H1 (cell line): ENCODE data around the gene DPP10. TPM values are rescaled to one million over a fixed set of nuclear protein-coding genes. Genes with fewer than 3 reads are reported as not detected.

Experiments used
- CTCF ChIA-PET: fragments of 300-600 bp; sonication (Branson Sonifier 250); formaldehyde crosslinking; loops from one replicate; lab custom pipeline; 2021; ENCODE audit not compliant: partially characterized antibody; lab: Charles Lee
- POLR2A ChIA-PET: fragments of 300-600 bp; sonication (Branson Sonifier 250); formaldehyde crosslinking; loops from one replicate; lab custom pipeline; 2021; ENCODE audit warnings: inconsistent platforms; ENCODE audit not compliant: partially characterized antibody; lab: Charles Lee
- DNase-seq, 2 experiments: peaks; one replicate each; pipeline versions ENCODE4 v3.0.0 to v3.0.0-alpha.2; 2010 to 2022; ENCODE audit warnings: low spot score in 2 of 2, low read depth in 1 of 2, mixed read lengths in 1 of 2
- FAIRE-seq: peaks from 2 replicates; lab custom pipeline; 2011; peaks lifted over from hg19 to GRCh38; lab: Jason Lieb, UNC
- H2AFZ ChIP-seq: 2 replicates; pipeline ENCODE4 v1.8.1; 2012; ENCODE audit warnings: low read length, inconsistent platforms
- H2AK5ac ChIP-seq: 2 replicates; pipeline ENCODE4 v1.6.1; 2013; ENCODE audit warnings: low read depth, low read length
- H2BK120ac ChIP-seq: replicated peaks from 2 replicates; pipeline ENCODE3; 2013; ENCODE audit warnings: low read depth, low read length, inconsistent platforms
- H2BK12ac ChIP-seq: 2 replicates; pipeline ENCODE4 v1.6.1; 2013; ENCODE audit warnings: low read depth, low read length
- H2BK15ac ChIP-seq: 2 replicates; pipeline ENCODE4 v1.6.1; 2013; ENCODE audit warnings: low read length
- H2BK20ac ChIP-seq: 2 replicates; pipeline ENCODE4 v1.6.1; 2013; ENCODE audit warnings: low read length
- H2BK5ac ChIP-seq: 2 replicates; pipeline ENCODE4 v1.6.1; 2013; ENCODE audit warnings: low read depth, low read length
- H3K14ac ChIP-seq: 2 replicates; pipeline ENCODE4 v1.6.1; 2013; ENCODE audit warnings: inconsistent platforms; ENCODE audit not compliant: insufficient read length
- H3K18ac ChIP-seq: 2 replicates; pipeline ENCODE4 v1.6.1; 2013; ENCODE audit warnings: low read length; ENCODE audit errors: extremely low read depth
- H3K23ac ChIP-seq: 2 replicates; pipeline ENCODE4 v1.6.1; 2013; ENCODE audit warnings: inconsistent platforms; ENCODE audit not compliant: insufficient read length
- H3K23me2 ChIP-seq: 2 replicates; pipeline ENCODE4 v1.6.1; 2013; ENCODE audit warnings: low read depth, low read length
- H3K27ac ChIP-seq: 2 replicates; pipeline ENCODE4 v1.6.1; 2011; ENCODE audit warnings: low read depth, low read length, inconsistent platforms
- H3K27me3 ChIP-seq, 4 experiments: replicated peaks in 1 of 4; 1 replicate in 1 of 4; 2 replicates in 3 of 4; pipeline versions ENCODE4 v1.6.1 to v1.8.1; 2011 to 2013; ENCODE audit warnings: low read length in 3 of 4, mild to moderate bottlenecking in 3 of 4, inconsistent platforms in 2 of 4, mixed read lengths in 2 of 4, moderate library complexity in 1 of 4; ENCODE audit not compliant: control insufficient read depth in 3 of 4, insufficient read depth in 3 of 4; ENCODE audit errors: extremely low read depth in 1 of 4
- H3K36me3 ChIP-seq, 4 experiments: 2 replicates each; pipeline versions ENCODE4 v1.6.1 to v1.8.1; 2011 to 2013; ENCODE audit warnings: mild to moderate bottlenecking in 4 of 4, low read length in 3 of 4, moderate library complexity in 2 of 4, control low read depth in 1 of 4, inconsistent platforms in 1 of 4; ENCODE audit not compliant: insufficient read depth in 4 of 4, control insufficient read depth in 2 of 4
- H3K4ac ChIP-seq: replicated peaks from 2 replicates; pipeline ENCODE3; 2013; ENCODE audit warnings: low read length, low read depth, mixed read lengths, inconsistent platforms; ENCODE audit not compliant: insufficient read length
- H3K4me1 ChIP-seq, 4 experiments: replicated peaks in 1 of 4; 1 replicate in 1 of 4; 2 replicates in 3 of 4; pipeline versions ENCODE4 v1.6.1 to v1.8.1; 2011 to 2013; ENCODE audit warnings: low read length in 3 of 4, inconsistent platforms in 2 of 4, mixed read lengths in 1 of 4; ENCODE audit not compliant: insufficient read depth in 4 of 4, control insufficient read depth in 3 of 4
- H3K4me2 ChIP-seq, 2 experiments: 2 replicates each; pipeline versions ENCODE4 v1.6.1 to v1.8.1; 2011 to 2013; ENCODE audit warnings: low read depth in 2 of 2, low read length in 2 of 2, control low read depth in 1 of 2, inconsistent platforms in 1 of 2, mild to moderate bottlenecking in 1 of 2; ENCODE audit not compliant: insufficient read depth in 1 of 2
- H3K4me3 ChIP-seq, 4 experiments: fragments of 200-600, 300-600 bp in 1 of 4; sonication (generic), shearing (Covaris generic), sonication (Bioruptor Twin) in 1 of 4; 2 replicates each; pipeline versions ENCODE4 v1.5.1 to v1.8.1; 2011 to 2016; ENCODE audit warnings: low read length in 4 of 4, low read depth in 3 of 4, control low read depth in 2 of 4, inconsistent platforms in 2 of 4, mild to moderate bottlenecking in 2 of 4, mixed read lengths in 1 of 4, moderate library complexity in 1 of 4; ENCODE audit not compliant: insufficient read depth in 2 of 4; ENCODE audit errors: extremely low read depth in 1 of 4
- H3K56ac ChIP-seq: replicated peaks from 2 replicates; pipeline ENCODE3; 2013; ENCODE audit warnings: low read depth, mild to moderate bottlenecking, mixed read lengths, low read length, inconsistent platforms; ENCODE audit not compliant: insufficient read length
- H3K79me1 ChIP-seq: 2 replicates; pipeline ENCODE4 v1.6.1; 2013; ENCODE audit warnings: low read depth, low read length, control low read depth
- H3K79me2 ChIP-seq, 2 experiments: 2 replicates each; pipeline versions ENCODE4 v1.6.1 to v1.8.1; 2012 to 2013; ENCODE audit warnings: low read length in 2 of 2, mild to moderate bottlenecking in 2 of 2, inconsistent platforms in 1 of 2; ENCODE audit not compliant: insufficient read depth in 2 of 2, control insufficient read depth in 1 of 2
- H3K9ac ChIP-seq, 4 experiments: replicated peaks in 1 of 4; 1 replicate in 1 of 4; 2 replicates in 3 of 4; pipeline versions ENCODE4 v1.6.1 to v1.8.1; 2011 to 2013; ENCODE audit warnings: low read depth in 3 of 4, low read length in 3 of 4, control low read depth in 2 of 4, mild to moderate bottlenecking in 2 of 4, moderate library complexity in 2 of 4, inconsistent platforms in 1 of 4; ENCODE audit errors: extremely low read depth in 1 of 4
- H3K9me3 ChIP-seq, 2 experiments: 2 replicates each; pipeline versions ENCODE4 v1.6.1 to v1.8.1; 2012 to 2013; ENCODE audit warnings: mild to moderate bottlenecking in 2 of 2, moderate library complexity in 2 of 2, control low read depth in 1 of 2, inconsistent platforms in 1 of 2, low read depth in 1 of 2, low read length in 1 of 2, mixed read lengths in 1 of 2; ENCODE audit not compliant: insufficient read depth in 2 of 2
- H4K20me1 ChIP-seq, 2 experiments: replicated peaks in 1 of 2; 2 replicates each; pipeline versions ENCODE3 to v1.8.1; 2011 to 2013; ENCODE audit warnings: inconsistent platforms in 2 of 2, low read length in 2 of 2, mild to moderate bottlenecking in 1 of 2; ENCODE audit not compliant: insufficient read depth in 2 of 2, control insufficient read depth in 1 of 2
- H4K5ac ChIP-seq: 2 replicates; pipeline ENCODE4 v1.6.1; 2013; ENCODE audit warnings: low read length, low read depth, mixed read lengths, inconsistent platforms; ENCODE audit not compliant: insufficient read length
- H4K8ac ChIP-seq: 2 replicates; pipeline ENCODE4 v1.8.0; 2013; ENCODE audit warnings: mild to moderate bottlenecking, moderate library complexity, low read length, inconsistent platforms; ENCODE audit not compliant: insufficient read depth; ENCODE audit errors: extremely low read depth
- H4K91ac ChIP-seq: replicated peaks from 2 replicates; pipeline ENCODE3; 2013; ENCODE audit warnings: low read length, mixed read lengths, inconsistent platforms; ENCODE audit not compliant: insufficient read length
- BRCA1 ChIP-seq: IDR thresholded peaks from 2 replicates; pipeline ENCODE4 v1.6.1; 2012; ENCODE audit warnings: low read depth, low read length, improper control_type of control experiment
- CBX8 ChIP-seq: fragments of 300-800, 300-1000 bp; sonication (generic); IDR thresholded peaks from 2 replicates; pipeline ENCODE4 v1.7.1; 2016; ENCODE audit warnings: low read depth, low read length, borderline replicate concordance
- EP300 ChIP-seq, 2 experiments: IDR thresholded peaks; 1 replicate in 1 of 2; 2 replicates in 1 of 2; pipeline ENCODE4 v1.6.1; 2011 to 2012; ENCODE audit warnings: low read depth in 2 of 2, low read length in 2 of 2, mild to moderate bottlenecking in 2 of 2, borderline replicate concordance in 1 of 2, inconsistent platforms in 1 of 2, moderate library complexity in 1 of 2
- JUN ChIP-seq: IDR thresholded peaks from 2 replicates; pipeline ENCODE4 v1.6.1; 2011; ENCODE audit warnings: low read depth, mild to moderate bottlenecking, improper control_type of control experiment, low read length
- KDM5A ChIP-seq: fragments of 200-600 bp; IDR thresholded peaks from 2 replicates; pipeline ENCODE4 v1.7.1; 2012; ENCODE audit warnings: mild to moderate bottlenecking, low read length, inconsistent platforms, mixed read lengths
- SAP30 ChIP-seq: fragments of 300-600 bp; sonication (generic); IDR thresholded peaks from 2 replicates; pipeline ENCODE4 v1.7.1; 2012; ENCODE audit warnings: low read length, moderate library complexity, mild to moderate bottlenecking, inconsistent platforms; ENCODE audit not compliant: insufficient read depth, insufficient replicate concordance
- SIX5 ChIP-seq: IDR thresholded peaks from 2 replicates; pipeline ENCODE4 v1.6.1; 2011; ENCODE audit warnings: mild to moderate bottlenecking, low read depth, low read length
- SUZ12 ChIP-seq: fragments of 200-600 bp; sonication (generic); IDR thresholded peaks from 2 replicates; pipeline ENCODE4 v1.6.1; 2012; ENCODE audit warnings: mild to moderate bottlenecking, inconsistent platforms, low read length, moderate library complexity, mixed read lengths
- TBP ChIP-seq: IDR thresholded peaks from 2 replicates; pipeline ENCODE4 v1.6.1; 2011; ENCODE audit warnings: low read depth, low read length, improper control_type of control experiment
- WGBS, 2 experiments: shearing (Covaris generic) in 1 of 2; methylation state at CpG; one replicate each; pipeline versions ENCODE4 v1.1.6 to v1.1.7; 2013 to 2015; ENCODE audit warnings: low lambda C conversion rate in 2 of 2, mixed read lengths in 2 of 2, inconsistent platforms in 1 of 2, low coverage in 1 of 2, missing lambda C conversion rate in 1 of 2; ENCODE audit not compliant: insufficient replicate concordance in 2 of 2, insufficient coverage in 1 of 2, insufficient read length in 1 of 2; ENCODE audit errors: extremely low coverage in 1 of 2, missing lambda C conversion rate in 1 of 2; 5-methylcytosine and 5-hydroxymethylcytosine counted together
- polyA plus RNA-seq, 7 experiments: library from polyadenylated mRNA; depleted of rRNA in 3 of 7; stranded (reverse) in 5 of 7; unstranded in 2 of 7; fragments of >200 nt in 5 of 7; fragments of 200-250 nt in 2 of 7; gene quantifications; 1 replicate in 5 of 7; 2 replicates in 1 of 7; 4 replicates in 1 of 7; pipeline versions ENCODE4 v1.2.1 to v1.2.3, GENCODE V29; 2011 to 2013; ENCODE audit warnings: missing spikeins in 2 of 7, mixed read lengths in 2 of 7
- total RNA-seq: library from RNA; stranded (reverse); fragmentation: NEBNext Ultra II Directional; extraction: Animal tissue kit (Norgen Biotek cat#: 25700); gene quantifications from 2 replicates; pipeline ENCODE4 v1.2.1, GENCODE V29; 2021
- TF ChIP-seq, protein P1 (sequence below), 3 experiments: IDR thresholded peaks; 1 replicate in 2 of 3; 2 replicates in 1 of 3; pipeline versions ENCODE4 v1.5.1 to v1.6.1; 2011; ENCODE audit warnings: low read length in 3 of 3, mild to moderate bottlenecking in 3 of 3, inconsistent platforms in 2 of 3, low read depth in 1 of 3, moderate library complexity in 1 of 3; ENCODE audit not compliant: insufficient read depth in 1 of 3; ENCODE audit errors: control extremely low read depth in 1 of 3
- TF ChIP-seq, protein P2 (sequence below): IDR thresholded peaks from 2 replicates; pipeline ENCODE4 v1.6.1; 2011; ENCODE audit warnings: low read depth, mild to moderate bottlenecking, low read length; ENCODE audit not compliant: insufficient read depth

The DPP10 gene
- total and polyA plus RNA-seq, 2 of the 8 experiments (the other 6 are each of a cell fraction or from before 2014, with no cell fraction given) = 3.3 to 7.2 TPM

DNA sequence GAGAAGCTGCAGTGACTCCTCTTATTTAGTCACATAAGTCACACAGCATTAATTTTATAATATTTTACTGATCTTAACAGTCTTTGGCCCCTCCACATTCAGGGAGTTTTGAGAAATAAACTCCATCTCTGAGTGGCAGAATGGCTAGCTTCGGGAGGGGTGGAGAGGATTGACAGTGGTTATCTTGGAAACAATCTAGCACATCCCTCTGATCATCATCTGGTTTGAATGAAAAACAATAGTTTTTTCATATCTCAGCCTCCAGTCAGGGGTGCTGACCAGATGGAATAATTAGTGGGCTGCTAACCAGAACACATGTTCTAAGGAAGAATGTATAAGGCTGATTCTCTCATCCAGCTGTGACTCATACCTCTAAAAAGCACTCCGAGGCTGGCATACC is 477.5 kb downstream of the DPP10 start:
- Histone ChIP-seq H3K18ac (no peak overlapping the region), H2AK5ac (no peak overlapping the region), H3K27me3 (no peaks in the 10 kb centered on the region), H2AFZ (no peak overlapping the region), H3K36me3 (no peaks in the 10 kb centered on the region), H3K4me3 (no peak overlapping the region), H3K56ac (no peak overlapping the region), H3K79me1 (no peaks in the 10 kb centered on the region), H3K23me2 (no peaks in the 10 kb centered on the region), H2BK15ac (no peak overlapping the region), H3K4ac (no peak overlapping the region), H3K4me2 (no peak overlapping the region), H4K91ac (no peak overlapping the region), H4K20me1 (no peaks in the 10 kb centered on the region), H3K9ac (no peak overlapping the region), H3K4me1 (no peaks in the 10 kb centered on the region), H2BK20ac (no peak overlapping the region), H4K8ac (no peak overlapping the region), H3K79me2 (no peaks in the 10 kb centered on the region), H3K14ac (no peak overlapping the region), H3K27ac (no peak overlapping the region), H3K9me3 (no peaks in the 10 kb centered on the region), H3K23ac (no peak overlapping the region), H2BK5ac (no peak overlapping the region), H2BK120ac (no peak overlapping the region), H4K5ac (no peak overlapping the region), H2BK12ac (no peak overlapping the region)
- ChIA-PET CTCF (interaction anchor here (0.6 kb wide), 1 partner anchor 21 kb away, joined by 3 read pairs; no protein-coding TSS in a partner anchor), POLR2A (no interaction called here)
- no peak for FAIRE-seq
- DNase-seq = no peak
- WGBS, 2 experiments = 94% methylated on average over 2 of the region's 2 CpGs; no CpG with 5 or more reads in 1 of the 2 experiments
- TF ChIP-seq CBX8 = no peak
- no peak for TF ChIP-seq KDM5A
- TF ChIP-seq EP300 (IDR thresholded peaks at IDR 0.05; ENCODE audit: borderline replicate concordance in 1 of 2, low read depth in 2 of 2, low read length in 2 of 2) = no peak
- no peak for TF ChIP-seq TBP
- TF ChIP-seq, protein P1, sequence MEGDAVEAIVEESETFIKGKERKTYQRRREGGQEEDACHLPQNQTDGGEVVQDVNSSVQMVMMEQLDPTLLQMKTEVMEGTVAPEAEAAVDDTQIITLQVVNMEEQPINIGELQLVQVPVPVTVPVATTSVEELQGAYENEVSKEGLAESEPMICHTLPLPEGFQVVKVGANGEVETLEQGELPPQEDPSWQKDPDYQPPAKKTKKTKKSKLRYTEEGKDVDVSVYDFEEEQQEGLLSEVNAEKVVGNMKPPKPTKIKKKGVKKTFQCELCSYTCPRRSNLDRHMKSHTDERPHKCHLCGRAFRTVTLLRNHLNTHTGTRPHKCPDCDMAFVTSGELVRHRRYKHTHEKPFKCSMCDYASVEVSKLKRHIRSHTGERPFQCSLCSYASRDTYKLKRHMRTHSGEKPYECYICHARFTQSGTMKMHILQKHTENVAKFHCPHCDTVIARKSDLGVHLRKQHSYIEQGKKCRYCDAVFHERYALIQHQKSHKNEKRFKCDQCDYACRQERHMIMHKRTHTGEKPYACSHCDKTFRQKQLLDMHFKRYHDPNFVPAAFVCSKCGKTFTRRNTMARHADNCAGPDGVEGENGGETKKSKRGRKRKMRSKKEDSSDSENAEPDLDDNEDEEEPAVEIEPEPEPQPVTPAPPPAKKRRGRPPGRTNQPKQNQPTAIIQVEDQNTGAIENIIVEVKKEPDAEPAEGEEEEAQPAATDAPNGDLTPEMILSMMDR (IDR thresholded peaks at IDR 0.05; ENCODE audit: control extremely low read depth in 1 of 3, insufficient read depth in 1 of 3, low read depth in 1 of 3, low read length in 3 of 3) = no peak
- TF ChIP-seq BRCA1 = no peak
- no peak for TF ChIP-seq SUZ12
- TF ChIP-seq, protein P2, sequence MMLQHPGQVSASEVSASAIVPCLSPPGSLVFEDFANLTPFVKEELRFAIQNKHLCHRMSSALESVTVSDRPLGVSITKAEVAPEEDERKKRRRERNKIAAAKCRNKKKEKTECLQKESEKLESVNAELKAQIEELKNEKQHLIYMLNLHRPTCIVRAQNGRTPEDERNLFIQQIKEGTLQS = no peak
- TF ChIP-seq SAP30 = no peak
- no peak for TF ChIP-seq SIX5
- TF ChIP-seq JUN = no peak
